ENCODE results near the gene IL12RB1. TPM values are rescaled to one million over a fixed set of nuclear protein-coding genes. Genes with fewer than 3 reads are reported as not detected.
A peak's percentile ranks its signal among the peaks of the same experiment; 100 is the strongest.

Gene IL12RB1
- total RNA-seq, 3 donors from 2014 or later (not counting 1 experiment from before 2014, with no cell fraction given), result 90.1 to 105 (median 95.7) TPM

GRCh38 chr19:18057557-18057956 lies 29.2 kb downstream of the IL12RB1 start:
- TF ChIP-seq, protein P1, sequence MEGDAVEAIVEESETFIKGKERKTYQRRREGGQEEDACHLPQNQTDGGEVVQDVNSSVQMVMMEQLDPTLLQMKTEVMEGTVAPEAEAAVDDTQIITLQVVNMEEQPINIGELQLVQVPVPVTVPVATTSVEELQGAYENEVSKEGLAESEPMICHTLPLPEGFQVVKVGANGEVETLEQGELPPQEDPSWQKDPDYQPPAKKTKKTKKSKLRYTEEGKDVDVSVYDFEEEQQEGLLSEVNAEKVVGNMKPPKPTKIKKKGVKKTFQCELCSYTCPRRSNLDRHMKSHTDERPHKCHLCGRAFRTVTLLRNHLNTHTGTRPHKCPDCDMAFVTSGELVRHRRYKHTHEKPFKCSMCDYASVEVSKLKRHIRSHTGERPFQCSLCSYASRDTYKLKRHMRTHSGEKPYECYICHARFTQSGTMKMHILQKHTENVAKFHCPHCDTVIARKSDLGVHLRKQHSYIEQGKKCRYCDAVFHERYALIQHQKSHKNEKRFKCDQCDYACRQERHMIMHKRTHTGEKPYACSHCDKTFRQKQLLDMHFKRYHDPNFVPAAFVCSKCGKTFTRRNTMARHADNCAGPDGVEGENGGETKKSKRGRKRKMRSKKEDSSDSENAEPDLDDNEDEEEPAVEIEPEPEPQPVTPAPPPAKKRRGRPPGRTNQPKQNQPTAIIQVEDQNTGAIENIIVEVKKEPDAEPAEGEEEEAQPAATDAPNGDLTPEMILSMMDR (IDR thresholded peaks at IDR 0.05), result no peak
- ATAC-seq, result no peak
- Histone ChIP-seq H3K9me3 (ENCODE audit: control insufficient read depth, insufficient read depth, low read length) (no peaks in the 10 kb centered on the region), H3K27me3 (ENCODE audit: control insufficient read depth, insufficient read depth, low read length) (no peaks in the 10 kb centered on the region), H3K27ac (ENCODE audit: low read length) (no peak overlapping the region), H3K4me1 (ENCODE audit: control insufficient read depth, insufficient read depth, low read length) (peaks cover 12% of the 10 kb centered on the region), H3K36me3 (ENCODE audit: control insufficient read depth, insufficient read depth, low read length) (peaks cover 23% of the 10 kb centered on the region), H3K4me3 (ENCODE audit: low read length) (no peak overlapping the region)
- H3K36me3 Mint-ChIP-seq, result no peaks in the 10 kb centered on the region
- intact Hi-C loops (cut with micrococcal nuclease), result no loop called here
- no peaks in the 10 kb centered on the region for H3K27me3 Mint-ChIP-seq (ENCODE audit: low read depth in 2 of 2)
- peak overlapping the region; percentile 56 to 89 for H3K27ac Mint-ChIP-seq
- peaks cover 9 to 11% of the 10 kb centered on the region in 2 donors for H3K4me1 Mint-ChIP-seq
- DNase-seq, result no peak
- H3K9me3 Mint-ChIP-seq, result no peaks in the 10 kb centered on the region
- no peak overlapping the region for H3K4me3 Mint-ChIP-seq
- 90% methylated on average over 6 of the region's 6 CpGs for WGBS (ENCODE audit: insufficient coverage)

- Histone ChIP-seq H3K27me3 (ENCODE audit: control insufficient read depth, insufficient read depth, low read length) (no peaks in the 10 kb centered on the region), H3K9me3 (ENCODE audit: control insufficient read depth, insufficient read depth, low read length) (no peaks in the 10 kb centered on the region), H3K27ac (ENCODE audit: low read length) (no peak overlapping the region), H3K4me1 (ENCODE audit: control insufficient read depth, insufficient read depth, low read length) (peaks cover 12% of the 10 kb centered on the region), H3K4me3 (ENCODE audit: low read length) (no peak overlapping the region), H3K36me3 (ENCODE audit: control insufficient read depth, insufficient read depth, low read length) (peaks cover 17% of the 10 kb centered on the region)
- Mint-ChIP-seq H3K27me3 (ENCODE audit: low read depth in 2 of 2) (no peaks in the 10 kb centered on the region), H3K27ac (no peak overlapping the region), H3K4me3 (no peak overlapping the region), H3K36me3 (no peaks in the 10 kb centered on the region), H3K4me1 (peaks cover 9 to 11% of the 10 kb centered on the region in 2 donors), H3K9me3 (no peaks in the 10 kb centered on the region)
- 93% methylated on average over 5 of the region's 5 CpGs for WGBS (ENCODE audit: insufficient coverage)
- intact Hi-C loops (cut with micrococcal nuclease), result no loop called here
- TF ChIP-seq, protein P1 (IDR thresholded peaks at IDR 0.05), result no peak
- no peak for DNase-seq
- no peak for ATAC-seq
These were observed 30.8 kb downstream of the IL12RB1 start for GRCh38 chr19:18055967-18056366.

DNA sequence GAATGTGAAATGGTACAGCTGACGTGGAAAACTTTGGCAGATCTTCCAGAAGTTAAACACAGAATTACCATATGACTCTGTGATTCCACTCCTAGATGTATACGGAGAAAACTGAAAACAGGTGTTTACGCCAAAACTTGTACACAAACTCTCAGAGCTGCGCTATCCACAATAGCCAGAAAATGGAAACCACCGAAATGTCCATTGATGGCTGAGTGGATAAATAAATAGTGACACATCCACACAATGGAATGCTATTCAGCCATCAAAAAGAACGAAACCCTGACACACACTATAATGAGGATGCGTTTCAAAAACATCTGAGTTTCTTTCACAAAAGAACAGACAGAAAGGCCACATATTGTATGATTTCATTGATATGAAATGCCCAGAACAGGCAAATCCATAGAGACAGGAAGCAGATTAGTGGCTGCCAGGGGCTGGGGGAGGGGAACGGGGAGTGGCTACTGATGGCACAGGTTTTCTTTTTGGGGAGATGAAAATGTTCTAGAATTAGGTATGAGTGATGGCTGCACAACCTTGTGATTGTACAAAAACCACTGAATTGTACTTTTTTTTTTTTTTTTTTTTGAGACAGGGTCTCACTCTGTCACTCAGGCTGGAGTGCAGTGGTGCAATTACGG lies 33.0 kb downstream of the IL12RB1 start:
- WGBS (ENCODE audit: insufficient coverage), result 77% methylated on average over 5 of the region's 9 CpGs

More for the DNA sequence above, 33.0 kb downstream of the IL12RB1 start:
- peaks cover 0 to 8% of the 10 kb centered on the region in 2 donors for H3K27me3 Mint-ChIP-seq (ENCODE audit: low read depth in 2 of 2)
- TF ChIP-seq, protein P1 (IDR thresholded peaks at IDR 0.05), result no peak
- H3K27ac Mint-ChIP-seq, result no peak overlapping the region
- Histone ChIP-seq H3K27me3 (ENCODE audit: control insufficient read depth, insufficient read depth, low read length) (no peaks in the 10 kb centered on the region), H3K4me3 (ENCODE audit: low read length) (no peak overlapping the region), H3K9me3 (ENCODE audit: control insufficient read depth, insufficient read depth, low read length) (no peaks in the 10 kb centered on the region), H3K4me1 (ENCODE audit: control insufficient read depth, insufficient read depth, low read length) (peaks cover 11% of the 10 kb centered on the region), H3K27ac (ENCODE audit: low read length) (no peak overlapping the region), H3K36me3 (ENCODE audit: control insufficient read depth, insufficient read depth, low read length) (no peaks in the 10 kb centered on the region)
- intact Hi-C loops (cut with micrococcal nuclease), result no loop called here
- H3K4me3 Mint-ChIP-seq, result no peak overlapping the region
- no peaks in the 10 kb centered on the region for H3K36me3 Mint-ChIP-seq
- ATAC-seq, result no peak
- peaks cover 8 to 16% of the 10 kb centered on the region in 2 donors for H3K4me1 Mint-ChIP-seq
- H3K9me3 Mint-ChIP-seq, result no peaks in the 10 kb centered on the region
- no peak for DNase-seq

Data from natural killer cell (primary cell).